Cardiac muscle cell (in vitro differentiated cells and primary cell): ENCODE measurements around the gene OCRL. TPM values are rescaled to one million over a fixed set of nuclear protein-coding genes. Genes with fewer than 3 reads are reported as not detected.

ENCODE experiments used
- DNase-seq, 2 donors: peaks; one replicate each; pipeline versions ENCODE4 v3.0.0 to v3.0.0-alpha.2; 2010 to 2017; ENCODE audit warnings: low read depth in 1 of 2, low spot score in 1 of 2
- H3K27ac ChIP-seq: fragments of 200-600 bp; sonication (generic); 2 replicates; pipeline ENCODE4 v1.5.1; 2016
- H3K27me3 ChIP-seq: fragments of 200-600 bp; sonication (generic); 2 replicates; pipeline ENCODE4 v1.6.0; 2016; ENCODE audit warnings: control low read depth
- H3K36me3 ChIP-seq: fragments of 200-600 bp; sonication (generic); 2 replicates; pipeline ENCODE4 v1.5.1; 2016; ENCODE audit warnings: control low read depth
- H3K4me1 ChIP-seq: fragments of 200-600 bp; sonication (generic); 2 replicates; pipeline ENCODE4 v1.8.1; 2017; ENCODE audit warnings: low read depth, mild to moderate bottlenecking, mixed run types
- H3K4me3 ChIP-seq: fragments of 200-600 bp; sonication (generic); 2 replicates; pipeline ENCODE4 v1.5.1; 2016; ENCODE audit warnings: mild to moderate bottlenecking
- H3K9me3 ChIP-seq: fragments of 200-600 bp; sonication (generic); 2 replicates; pipeline ENCODE4 v1.5.1; 2017; ENCODE audit warnings: low read depth, mild to moderate bottlenecking, control low read depth
- polyA plus RNA-seq: library from polyadenylated mRNA; unstranded; fragments of >200 nt; fragmentation: Nextera tagmentation; extraction: Ambion mirVana; gene quantifications from 2 replicates; pipeline ENCODE4 v1.2.1, GENCODE V29; 2016
- total RNA-seq: library from RNA; depleted of rRNA; stranded (reverse); fragments of >200 nt; gene quantifications from 2 replicates; pipeline ENCODE4 v1.2.3, GENCODE V29; 2016
- TF ChIP-seq, protein P1 (sequence below): IDR thresholded peaks from 2 replicates; pipeline ENCODE4 v1.5.1; 2012; ENCODE audit warnings: low read depth, mild to moderate bottlenecking, low read length

Gene OCRL
- total and polyA plus RNA-seq, 2 experiments from 2014 or later, result 6.3 to 15.3 TPM

DNA sequence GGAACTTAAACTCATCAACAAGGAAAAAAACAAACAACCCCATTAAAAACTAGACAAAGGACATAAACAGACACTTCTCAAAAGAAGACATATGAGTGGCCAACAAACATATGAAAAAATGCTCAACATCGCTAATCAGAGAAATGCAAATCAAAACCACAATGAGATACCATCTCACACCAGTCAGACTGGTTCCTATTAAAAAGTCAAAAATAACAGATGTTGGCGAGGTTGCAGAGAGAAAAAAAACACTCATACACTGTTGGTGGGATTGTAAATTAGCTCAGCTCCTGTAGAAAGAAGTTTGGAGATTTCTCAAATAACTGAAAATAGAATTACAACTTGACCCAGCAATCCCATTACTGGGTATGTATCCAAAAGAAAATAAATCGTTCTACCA lies 86.0 kb downstream of the OCRL start:
- TF ChIP-seq, protein P1, sequence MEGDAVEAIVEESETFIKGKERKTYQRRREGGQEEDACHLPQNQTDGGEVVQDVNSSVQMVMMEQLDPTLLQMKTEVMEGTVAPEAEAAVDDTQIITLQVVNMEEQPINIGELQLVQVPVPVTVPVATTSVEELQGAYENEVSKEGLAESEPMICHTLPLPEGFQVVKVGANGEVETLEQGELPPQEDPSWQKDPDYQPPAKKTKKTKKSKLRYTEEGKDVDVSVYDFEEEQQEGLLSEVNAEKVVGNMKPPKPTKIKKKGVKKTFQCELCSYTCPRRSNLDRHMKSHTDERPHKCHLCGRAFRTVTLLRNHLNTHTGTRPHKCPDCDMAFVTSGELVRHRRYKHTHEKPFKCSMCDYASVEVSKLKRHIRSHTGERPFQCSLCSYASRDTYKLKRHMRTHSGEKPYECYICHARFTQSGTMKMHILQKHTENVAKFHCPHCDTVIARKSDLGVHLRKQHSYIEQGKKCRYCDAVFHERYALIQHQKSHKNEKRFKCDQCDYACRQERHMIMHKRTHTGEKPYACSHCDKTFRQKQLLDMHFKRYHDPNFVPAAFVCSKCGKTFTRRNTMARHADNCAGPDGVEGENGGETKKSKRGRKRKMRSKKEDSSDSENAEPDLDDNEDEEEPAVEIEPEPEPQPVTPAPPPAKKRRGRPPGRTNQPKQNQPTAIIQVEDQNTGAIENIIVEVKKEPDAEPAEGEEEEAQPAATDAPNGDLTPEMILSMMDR, result no peak
- peak in 1 of 2 donors; percentile 25 for DNase-seq
- no peaks in the 10 kb centered on the region for H3K4me1 ChIP-seq
- no peaks in the 10 kb centered on the region for H3K36me3 ChIP-seq
- H3K27ac ChIP-seq, result no peak overlapping the region
- no peaks in the 10 kb centered on the region for H3K27me3 ChIP-seq
- no peaks in the 10 kb centered on the region for H3K9me3 ChIP-seq
- H3K4me3 ChIP-seq, result no peak overlapping the region

DNA sequence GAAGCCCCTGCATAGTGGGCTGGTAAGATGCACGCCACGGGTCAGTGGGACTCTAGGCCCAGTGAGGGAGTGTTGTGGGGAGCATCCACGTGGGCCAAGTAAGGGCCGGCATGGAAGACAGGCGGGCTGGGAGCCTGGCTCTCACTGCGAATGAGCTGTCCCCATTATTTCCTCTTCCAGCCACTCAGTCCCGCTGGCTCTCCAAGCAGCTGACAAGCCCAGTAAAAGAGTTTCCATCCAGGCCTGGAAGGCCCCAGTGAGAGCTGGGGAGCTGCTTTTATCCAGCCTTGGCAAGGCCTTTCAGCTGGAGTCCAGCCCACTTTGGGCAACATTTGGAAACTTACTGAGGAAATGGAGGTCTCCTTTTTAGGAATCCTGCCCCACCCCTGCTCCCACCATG lies 89.8 kb downstream of the OCRL start:
- H3K4me1 ChIP-seq, result no peaks in the 10 kb centered on the region
- no peak overlapping the region for H3K4me3 ChIP-seq
- H3K27ac ChIP-seq, result no peak overlapping the region
- peak in 1 of 2 donors; percentile 25 for DNase-seq
- TF ChIP-seq, protein P1, result no peak
- no peaks in the 10 kb centered on the region for H3K9me3 ChIP-seq
- no peaks in the 10 kb centered on the region for H3K27me3 ChIP-seq
- H3K36me3 ChIP-seq, result no peaks in the 10 kb centered on the region

DNA sequence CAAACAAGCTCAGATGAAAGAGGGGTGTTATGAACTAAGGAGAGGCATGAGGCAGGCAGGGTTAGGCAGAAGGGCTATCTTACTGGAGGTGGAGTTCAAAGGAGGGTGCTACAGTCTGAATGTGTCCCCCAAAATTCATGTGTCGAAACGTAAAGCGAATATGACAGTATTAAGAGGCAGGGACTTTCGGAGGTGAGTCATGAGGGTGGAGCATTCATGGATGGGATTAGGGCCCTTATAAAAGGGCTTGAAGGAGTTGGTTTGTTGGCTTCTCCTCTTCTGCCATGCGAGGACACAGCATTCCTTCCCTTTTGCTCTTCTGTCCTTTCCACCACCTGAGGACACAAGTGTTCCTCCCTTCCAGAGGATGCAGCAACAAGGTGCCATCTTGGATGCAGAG lies 91.8 kb downstream of the OCRL start:
- Histone ChIP-seq H3K4me1 (no peaks in the 10 kb centered on the region), H3K4me3 (no peak overlapping the region), H3K27ac (no peak overlapping the region), H3K9me3 (no peaks in the 10 kb centered on the region), H3K27me3 (no peaks in the 10 kb centered on the region), H3K36me3 (no peaks in the 10 kb centered on the region)
- DNase-seq, result no peak
- TF ChIP-seq, protein P1, result no peak

DNA sequence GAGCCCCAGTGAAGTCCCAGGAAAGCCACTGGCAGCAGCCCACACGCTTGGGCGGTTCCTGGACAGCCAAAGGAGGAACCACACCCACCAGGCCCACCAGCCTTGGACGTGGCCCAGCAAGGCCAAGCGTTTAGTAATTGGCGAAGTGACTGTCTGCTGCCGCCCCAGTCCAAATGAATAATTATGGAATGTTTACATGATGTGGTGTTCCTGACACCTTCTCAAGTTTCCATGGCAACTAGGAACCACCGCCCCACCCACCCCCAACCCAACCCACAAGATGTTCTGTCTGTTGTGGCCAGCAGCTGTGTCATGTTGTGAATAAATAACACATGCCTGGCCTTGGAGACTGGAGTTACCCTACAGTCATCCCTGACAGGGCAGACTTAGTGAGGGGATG lies 92.4 kb downstream of the OCRL start:
- H3K27ac ChIP-seq, result no peak overlapping the region
- no peak for DNase-seq
- H3K27me3 ChIP-seq, result no peaks in the 10 kb centered on the region
- no peaks in the 10 kb centered on the region for H3K9me3 ChIP-seq
- no peaks in the 10 kb centered on the region for H3K4me1 ChIP-seq
- H3K36me3 ChIP-seq, result no peaks in the 10 kb centered on the region
- H3K4me3 ChIP-seq, result no peak overlapping the region
- TF ChIP-seq, protein P1, result no peak

DNA sequence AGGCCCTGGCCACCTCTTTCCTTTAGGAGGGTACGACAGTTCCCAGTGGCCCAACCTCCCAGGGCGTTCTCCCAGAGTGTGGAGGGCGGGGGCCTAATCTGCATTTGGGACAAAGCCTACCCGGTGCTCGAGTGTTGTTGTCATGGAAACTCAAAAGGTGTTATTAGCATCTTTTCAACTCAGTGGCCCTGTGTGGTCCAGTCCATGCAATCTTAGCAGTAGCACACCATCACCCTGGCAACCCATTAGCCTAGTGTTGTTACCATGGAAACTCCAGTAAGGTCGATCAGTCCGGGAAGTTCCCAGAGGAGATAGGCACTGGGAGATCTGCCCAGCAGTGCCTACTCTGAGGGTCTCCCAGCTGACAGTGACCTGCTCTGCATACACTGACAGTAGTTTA lies 94.5 kb downstream of the OCRL start:
- no peak for DNase-seq
- H3K27ac ChIP-seq, result no peak overlapping the region

More for the DNA sequence above, 94.5 kb downstream of the OCRL start:
- Histone ChIP-seq H3K4me1 (no peaks in the 10 kb centered on the region), H3K4me3 (no peak overlapping the region), H3K9me3 (no peaks in the 10 kb centered on the region), H3K36me3 (no peaks in the 10 kb centered on the region), H3K27me3 (no peaks in the 10 kb centered on the region)
- TF ChIP-seq, protein P1, result no peak
